DOHH2 (cell line): ENCODE data around the gene RAPGEF1.

Experiments used
- H3F3A ChIP-seq: fragments of 200-600 bp; sonication (generic), shearing (Covaris generic); 2 replicates; pipeline ENCODE4 v1.6.0; 2016; ENCODE audit warnings: antibody characterized with exemption, mild to moderate bottlenecking; ENCODE audit not compliant: control insufficient read depth, insufficient read depth
- H3K27ac ChIP-seq: fragments of 200-600 bp; sonication (generic); 2 replicates; pipeline ENCODE4 v1.5.1; 2014; ENCODE audit warnings: low read depth, mild to moderate bottlenecking, low read length, moderate library complexity
- H3K27me3 ChIP-seq: fragments of 200-600 bp; sonication (generic); 2 replicates; pipeline ENCODE4 v1.6.1; 2014; ENCODE audit warnings: mild to moderate bottlenecking, low read length, mixed read lengths; ENCODE audit not compliant: control insufficient read depth
- H3K36me3 ChIP-seq: fragments of 200-600 bp; sonication (generic); 2 replicates; pipeline ENCODE4 v1.6.1; 2014; ENCODE audit warnings: mild to moderate bottlenecking, low read length, moderate library complexity, mixed read lengths; ENCODE audit not compliant: control insufficient read depth
- H3K4me1 ChIP-seq: fragments of 200-600 bp; sonication (generic); 2 replicates; pipeline ENCODE4 v1.6.1; 2014; ENCODE audit warnings: mild to moderate bottlenecking, low read length, mixed read lengths; ENCODE audit not compliant: control insufficient read depth
- H3K4me2 ChIP-seq: fragments of 200-600 bp; sonication (generic); 2 replicates; pipeline ENCODE4 v1.6.0; 2014; ENCODE audit warnings: mild to moderate bottlenecking, low read length, moderate library complexity
- H3K4me3 ChIP-seq: fragments of 200-600 bp; sonication (generic); 2 replicates; pipeline ENCODE4 v1.5.1; 2014; ENCODE audit warnings: mild to moderate bottlenecking, low read length, mixed read lengths
- H3K79me2 ChIP-seq: fragments of 200-600 bp; sonication (generic); 2 replicates; pipeline ENCODE4 v1.6.1; 2014; ENCODE audit warnings: mild to moderate bottlenecking, low read length, mixed read lengths; ENCODE audit not compliant: control insufficient read depth
- H3K9me2 ChIP-seq: fragments of 200-600 bp; sonication (generic); replicated peaks from 2 replicates; pipeline ENCODE4 v1.6.1; 2014; ENCODE audit warnings: mild to moderate bottlenecking, low read length, mixed read lengths; ENCODE audit not compliant: control insufficient read depth
- H3K9me3 ChIP-seq: fragments of 200-600 bp; sonication (generic); 2 replicates; pipeline ENCODE4 v1.6.1; 2014; ENCODE audit warnings: antibody characterized with exemption, low read length, mixed read lengths; ENCODE audit not compliant: control insufficient read depth, insufficient read depth
- H4K20me1 ChIP-seq: fragments of 200-600 bp; sonication (generic); 2 replicates; pipeline ENCODE4 v1.6.0; 2014; ENCODE audit warnings: low read depth, mild to moderate bottlenecking, antibody characterized with exemption, low read length, moderate library complexity; ENCODE audit not compliant: control insufficient read depth, insufficient read depth
- CTCF ChIP-seq: fragments of 200-600 bp; sonication (generic); IDR thresholded peaks from one replicate; pipeline ENCODE4 v1.5.1; 2014; ENCODE audit warnings: antibody characterized with exemption, mild to moderate bottlenecking, low read depth, low read length; ENCODE audit not compliant: poor library complexity, severe bottlenecking
- EZH2phosphoT487 ChIP-seq: fragments of 200-600 bp; sonication (generic); IDR thresholded peaks from 2 replicates; pipeline ENCODE4 v1.6.1; 2017; ENCODE audit warnings: borderline replicate concordance, mild to moderate bottlenecking, antibody characterized with exemption, low read length, moderate library complexity, mixed read lengths

The RAPGEF1 gene

GRCh38 chr9:131619680-131620079 lies 120.2 kb downstream of the RAPGEF1 start:
- H3K9me3 ChIP-seq = no peaks in the 10 kb centered on the region
- H3K27ac ChIP-seq = no peak overlapping the region
- no peaks in the 10 kb centered on the region for H3K79me2 ChIP-seq
- peaks cover 19% of the 10 kb centered on the region for H3K4me1 ChIP-seq
- no peaks in the 10 kb centered on the region for H3F3A ChIP-seq
- H3K4me3 ChIP-seq = no peak overlapping the region
- no peaks in the 10 kb centered on the region for H4K20me1 ChIP-seq
- H3K4me2 ChIP-seq = no peak overlapping the region
- TF ChIP-seq CTCF (no peak), EZH2phosphoT487 (no peak)
- no peaks in the 10 kb centered on the region for H3K9me2 ChIP-seq
- no peaks in the 10 kb centered on the region for H3K27me3 ChIP-seq
- H3K36me3 ChIP-seq = peaks cover 89% of the 10 kb centered on the region

DNA sequence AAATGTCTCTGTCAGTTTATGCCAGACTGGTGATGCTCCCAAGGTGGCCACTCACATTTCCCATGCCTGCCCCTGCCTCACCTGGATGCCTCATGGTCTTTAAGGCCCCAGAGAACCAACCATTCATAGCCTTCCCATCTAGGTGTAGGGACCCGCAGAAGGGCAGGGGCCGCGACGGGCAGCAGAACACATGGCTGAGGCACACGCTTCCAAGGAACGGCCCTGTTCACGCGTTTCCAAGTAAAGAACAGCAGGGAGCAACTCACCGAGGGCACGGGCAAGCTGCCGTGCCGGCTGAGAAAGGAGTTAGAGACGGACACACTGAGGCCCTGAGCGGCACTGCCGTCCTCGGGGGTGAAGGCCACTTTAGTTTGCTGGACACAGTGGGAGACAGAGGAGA lies 121.1 kb downstream of the RAPGEF1 start:
- Histone ChIP-seq H3K36me3 (peaks cover 80% of the 10 kb centered on the region), H3K4me2 (no peak overlapping the region), H3K9me3 (no peaks in the 10 kb centered on the region), H3K27me3 (no peaks in the 10 kb centered on the region), H3K4me3 (no peak overlapping the region), H3F3A (no peaks in the 10 kb centered on the region), H3K79me2 (no peaks in the 10 kb centered on the region), H3K27ac (no peak overlapping the region), H4K20me1 (no peaks in the 10 kb centered on the region), H3K9me2 (no peaks in the 10 kb centered on the region), H3K4me1 (peaks cover 19% of the 10 kb centered on the region)
- TF ChIP-seq CTCF = no peak
- TF ChIP-seq EZH2phosphoT487 = no peak

DNA sequence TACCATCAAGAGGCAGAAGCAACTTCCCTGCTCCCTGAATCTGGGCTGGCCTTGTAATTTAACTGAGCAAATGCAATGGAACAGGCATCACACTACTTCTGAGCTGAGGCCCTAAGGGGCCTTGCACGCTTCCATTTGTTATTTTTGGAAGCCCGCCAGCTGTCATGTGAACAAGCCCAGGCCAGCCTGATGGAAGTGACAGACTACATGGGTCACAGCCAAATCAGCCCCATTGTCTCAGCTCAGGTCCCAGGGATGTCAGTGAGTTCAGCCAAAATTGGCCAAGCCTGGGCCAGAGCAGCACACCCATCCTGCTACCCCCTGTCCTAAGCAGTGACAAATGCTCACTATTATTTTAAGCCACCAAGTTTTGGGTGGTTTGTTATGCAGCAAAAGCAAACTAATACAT lies 121.8 kb downstream of the RAPGEF1 start:
- Histone ChIP-seq H3K36me3 (peaks cover 73% of the 10 kb centered on the region), H3K9me3 (no peaks in the 10 kb centered on the region), H4K20me1 (no peaks in the 10 kb centered on the region), H3K27me3 (no peaks in the 10 kb centered on the region), H3K4me1 (peaks cover 14% of the 10 kb centered on the region), H3K4me3 (no peak overlapping the region), H3K27ac (no peak overlapping the region), H3F3A (no peaks in the 10 kb centered on the region), H3K4me2 (no peak overlapping the region), H3K9me2 (no peaks in the 10 kb centered on the region), H3K79me2 (no peaks in the 10 kb centered on the region)
- TF ChIP-seq CTCF (no peak), EZH2phosphoT487 (no peak)

DNA sequence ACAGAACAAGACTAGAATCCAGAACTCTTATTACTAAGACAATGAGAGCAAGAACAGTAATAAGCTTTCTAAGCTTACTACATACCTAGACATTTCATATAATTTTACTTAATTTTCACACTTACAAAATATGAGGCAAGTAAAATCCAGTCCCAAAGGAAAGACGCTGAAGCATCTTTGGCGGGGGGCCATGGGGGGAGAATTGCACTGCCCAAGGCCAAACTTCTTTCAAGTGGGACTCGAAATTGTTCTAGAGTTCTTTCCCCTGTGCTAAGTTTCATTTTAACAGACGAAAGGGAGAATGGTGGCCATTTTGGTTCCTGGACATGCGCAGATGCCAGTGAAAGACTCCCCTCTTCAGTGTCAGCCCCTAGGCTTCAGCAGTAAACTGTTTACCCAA lies 122.3 kb downstream of the RAPGEF1 start:
- Histone ChIP-seq H3K4me1 (peaks cover 9% of the 10 kb centered on the region), H3K27ac (no peak overlapping the region), H4K20me1 (no peaks in the 10 kb centered on the region), H3K4me2 (no peak overlapping the region), H3K79me2 (no peaks in the 10 kb centered on the region), H3K4me3 (no peak overlapping the region), H3K36me3 (peaks cover 68% of the 10 kb centered on the region), H3F3A (no peaks in the 10 kb centered on the region), H3K9me3 (no peaks in the 10 kb centered on the region), H3K9me2 (no peaks in the 10 kb centered on the region), H3K27me3 (no peaks in the 10 kb centered on the region)
- TF ChIP-seq CTCF = no peak
- TF ChIP-seq EZH2phosphoT487 = no peak
